HG03439 (cell line): Measurements from ENCODE around the gene SCAANT1.

ENCODE experiments used
- ATAC-seq: cut with Tn5 transposase; IDR thresholded peaks from one replicate; pipeline ENCODE4 v1.9.1; 2021; ENCODE audit warnings: mild to moderate bottlenecking, moderate library complexity; ENCODE audit not compliant: unreplicated experiment

SCAANT1 gene

GRCh38 chr3:63864008-63864964, 47.9 kb downstream of the SCAANT1 start:
- peak; percentile 47 for ATAC-seq

GRCh38 chr3:63863150-63864007, 48.8 kb downstream of the SCAANT1 start, which contains the start of the genes ATXN7 and THOC7:
TSS of gene ATXN7 (plus strand) at chr3:63863867. CDS start at chr3:63912599, 48,732 bp downstream.
TSS of gene THOC7 (minus strand) at chr3:63863805. CDS start at chr3:63863790, 15 bp downstream.
- ATAC-seq, result peak; percentile 75

GRCh38 chr3:63862804-63863149, 49.4 kb downstream of the SCAANT1 start:
- peak; percentile 5 for ATAC-seq
